Activated T-helper 2 cell treated with anti-CD3 and anti-CD28 coated beads, Interferon-gamma antibody, Interleukin-2, Interleukin-4, amounts not matched to agents 10 μg/mL and 5 μg/mL and 100 μg/mL, durations not matched to agents 14 hours and 24 hours and 36 hours (primary cell): ENCODE data around the gene FHIP1B. TPM values are rescaled to one million over a fixed set of nuclear protein-coding genes. Genes with fewer than 3 reads are reported as not detected.

Source experiments
- DNase-seq: peaks from one replicate; pipeline ENCODE4 v3.0.0; 2021; ENCODE audit warnings: low spot score
- H3K27ac Mint-ChIP-seq: one replicate; pipeline ENCODE4 v1.8.0; 2021; ENCODE audit warnings: mixed read lengths
- H3K27me3 Mint-ChIP-seq: one replicate; pipeline ENCODE4 v1.8.0; 2021; ENCODE audit warnings: low read depth, mixed read lengths
- H3K36me3 Mint-ChIP-seq: one replicate; pipeline ENCODE4 v1.8.0; 2021; ENCODE audit warnings: low read depth, mixed read lengths
- H3K4me1 Mint-ChIP-seq: one replicate; pipeline ENCODE4 v1.8.0; 2021; ENCODE audit warnings: low read depth, mixed read lengths
- H3K4me3 Mint-ChIP-seq: one replicate; pipeline ENCODE4 v1.8.0; 2021; ENCODE audit warnings: low read depth, mild to moderate bottlenecking, moderate library complexity, mixed read lengths
- H3K9me3 Mint-ChIP-seq: one replicate; pipeline ENCODE4 v1.8.0; 2021; ENCODE audit warnings: mixed read lengths
- intact Hi-C: fragments of 100-400 bp; cut with micrococcal nuclease; formaldehyde crosslinking; loops from one replicate; pipeline ENCODE4 v1.15.1; 2023
- total RNA-seq: library from RNA; stranded (reverse); gene quantifications from 2 replicates; pipeline ENCODE4 v1.2.3, GENCODE V29; 2022

The FHIP1B gene
- total RNA-seq, 1 donor from 2014 or later, result 17.6 TPM

DNA sequence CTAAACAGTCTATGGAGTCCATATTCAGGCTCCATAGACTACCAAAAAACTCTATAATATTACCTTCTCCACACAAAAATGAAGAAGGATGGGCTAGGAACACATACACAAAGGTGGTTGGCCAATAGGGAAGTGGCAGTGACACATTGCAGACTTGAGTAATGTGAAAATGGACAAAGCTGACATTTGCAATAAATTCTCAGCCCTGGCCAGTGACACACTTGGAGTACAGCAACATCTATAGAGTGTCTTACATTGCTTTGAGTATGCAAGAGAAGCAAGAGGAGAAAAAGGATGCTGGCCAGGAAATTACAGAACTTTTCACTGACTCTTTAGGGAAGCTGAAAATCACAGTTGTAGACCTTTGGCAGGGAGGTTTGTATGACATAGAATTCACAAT lies 42.7 kb downstream of the FHIP1B start:
- no peaks in the 10 kb centered on the region for H3K36me3 Mint-ChIP-seq
- H3K4me3 Mint-ChIP-seq, result no peak overlapping the region
- intact Hi-C loops, result no loop called here

DNA sequence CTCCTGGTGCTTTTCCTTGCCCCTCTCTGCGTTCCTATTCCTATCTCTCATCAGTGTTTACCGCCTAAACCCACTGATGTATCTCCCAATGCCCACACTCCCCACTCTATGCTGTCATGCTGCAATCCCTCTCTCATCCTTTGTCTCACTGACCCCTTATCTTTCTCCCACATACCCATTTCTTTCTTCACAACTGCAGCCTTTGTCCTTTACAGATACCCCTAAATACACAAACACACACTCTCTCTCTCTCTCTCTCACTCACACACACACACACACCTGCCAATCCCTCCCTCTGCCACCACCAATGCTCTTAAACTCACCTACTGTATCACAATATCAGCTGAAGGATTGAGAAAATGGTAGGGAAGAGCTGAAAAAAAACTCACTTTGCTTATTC lies 59.0 kb downstream of the FHIP1B start:
- H3K36me3 Mint-ChIP-seq, result no peaks in the 10 kb centered on the region

More for the DNA sequence above, 42.7 kb downstream of the FHIP1B start:
- Mint-ChIP-seq H3K9me3 (peaks cover 7% of the 10 kb centered on the region), H3K27ac (no peak overlapping the region), H3K27me3 (peaks cover 6% of the 10 kb centered on the region), H3K4me1 (peaks cover 25% of the 10 kb centered on the region)
- DNase-seq, result no peak

DNA sequence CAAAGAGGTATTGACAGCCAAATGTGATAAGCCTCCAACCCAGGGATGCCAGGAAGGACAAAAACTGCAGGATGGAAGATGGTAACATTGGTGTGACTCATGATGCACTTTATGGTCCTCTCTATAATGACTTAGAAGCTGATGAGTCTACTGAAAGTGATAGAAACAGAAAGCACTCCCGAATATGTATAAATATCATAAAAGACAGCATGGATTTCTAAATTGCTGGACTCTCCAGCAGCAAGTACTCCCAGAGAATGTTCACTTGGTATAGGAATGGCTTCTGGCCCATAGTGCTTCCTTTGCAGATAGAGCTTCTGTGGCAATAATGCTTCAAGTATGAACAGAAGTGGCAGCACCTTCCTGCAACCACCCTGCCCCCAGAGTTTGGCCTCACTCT lies 64.2 kb downstream of the FHIP1B start, which contains the start of gene OR52B2:
OR52B2 (minus strand) TSS at position 101 of the 400 bp plus-strand sequence; CDS start at position 101, 0 bp downstream.
- Mint-ChIP-seq H3K9me3 (no peaks in the 10 kb centered on the region), H3K36me3 (no peaks in the 10 kb centered on the region), H3K27ac (no peak within 1 kb of the TSS), H3K4me1 (no peaks in the 10 kb centered on the region), H3K27me3 (peaks cover 10% of the 10 kb centered on the region), H3K4me3 (no peak within 1 kb of the TSS)
- no peak for DNase-seq
- intact Hi-C loops, result no loop called here

More for the DNA sequence above, 59.0 kb downstream of the FHIP1B start:
- intact Hi-C loops, result no loop called here
- H3K4me1 Mint-ChIP-seq, result no peaks in the 10 kb centered on the region
- H3K27ac Mint-ChIP-seq, result no peak overlapping the region
- no peak overlapping the region for H3K4me3 Mint-ChIP-seq
- H3K27me3 Mint-ChIP-seq, result peaks cover 23% of the 10 kb centered on the region
- no peak for DNase-seq
- H3K9me3 Mint-ChIP-seq, result no peaks in the 10 kb centered on the region

Other genes starting within 250 kb of the FHIP1B start
- not detected in 2 replicates for gene OR52L1, start 247.7 kb downstream of the FHIP1B start, total RNA-seq
- not detected in 2 replicates for gene OR56A4, start 227.7 kb downstream of the FHIP1B start, total RNA-seq
- gene OR56A1, start 203.9 kb downstream of the FHIP1B start, total RNA-seq, result not detected in 2 replicates
- gene OR56B4, start 127.0 kb downstream of the FHIP1B start, total RNA-seq, result not detected in 2 replicates
- not detected in 2 replicates for gene OR52B2, start 64.3 kb downstream of the FHIP1B start, total RNA-seq
- not detected in 2 replicates for gene OR52W1, start 35.4 kb downstream of the FHIP1B start, total RNA-seq
- gene C11orf42, start 29.1 kb downstream of the FHIP1B start, total RNA-seq, result not detected in 2 replicates
- not detected in 2 replicates for gene CNGA4, start 4.5 kb upstream of the FHIP1B start, total RNA-seq
- gene CCKBR, start 25.2 kb upstream of the FHIP1B start, total RNA-seq, result not detected in 2 replicates
- gene CAVIN3, start 85.9 kb upstream of the FHIP1B start, total RNA-seq, result 83.1 and 84.3 TPM in 2 replicates
- gene SMPD1, start 155.8 kb upstream of the FHIP1B start, total RNA-seq, result 15.4 and 16.0 TPM in 2 replicates
- 31.0 and 33.0 TPM in 2 replicates for gene APBB1, start 184.5 kb upstream of the FHIP1B start, total RNA-seq
- 0.46 and 0.50 TPM in 2 replicates for gene HPX, start 206.4 kb upstream of the FHIP1B start, total RNA-seq
- 3.6 and 6.8 TPM in 2 replicates for gene TRIM3, start 239.3 kb upstream of the FHIP1B start, total RNA-seq
- 46.8 and 48.6 TPM in 2 replicates for gene ARFIP2, start 246.7 kb upstream of the FHIP1B start, total RNA-seq
- gene TIMM10B, start 246.9 kb upstream of the FHIP1B start, total RNA-seq, result 42.9 and 43.0 TPM in 2 replicates